IMR-90 (cell line): ENCODE measurements around the gene MAG.

ENCODE experiments used
- CEBPB ChIP-seq: IDR thresholded peaks from 2 replicates; pipeline ENCODE4 v1.6.1; 2012; ENCODE audit warnings: low read depth, low read length, improper control_type of control experiment
- CTCF ChIP-seq: conservative IDR thresholded peaks from 2 replicates; pipeline ENCODE4 v1.5.1; 2012; ENCODE audit warnings: mild to moderate bottlenecking, low read depth, low read length, improper control_type of control experiment
- ELK1 ChIP-seq: fragments of 150-350 bp; IDR thresholded peaks from 2 replicates; pipeline ENCODE4 v1.6.1; 2016; ENCODE audit warnings: low read depth, mild to moderate bottlenecking, low read length, moderate library complexity, borderline replicate concordance
- MAFK ChIP-seq: IDR thresholded peaks from 2 replicates; pipeline ENCODE4 v1.6.1; 2012; ENCODE audit warnings: low read depth, low read length, improper control_type of control experiment
- MAZ ChIP-seq: IDR thresholded peaks from 2 replicates; pipeline ENCODE4 v1.6.1; 2012; ENCODE audit warnings: low read depth, mild to moderate bottlenecking, low read length, improper control_type of control experiment, moderate library complexity, borderline replicate concordance
- MXI1 ChIP-seq: IDR thresholded peaks from 2 replicates; pipeline ENCODE4 v1.6.1; 2012; ENCODE audit warnings: low read depth, mild to moderate bottlenecking, low read length, moderate library complexity, borderline replicate concordance
- POLR2A ChIP-seq: IDR thresholded peaks from 2 replicates; pipeline ENCODE4 v1.6.1; 2012; ENCODE audit warnings: mild to moderate bottlenecking, low read depth, low read length
- RAD21 ChIP-seq: IDR thresholded peaks from 2 replicates; pipeline ENCODE4 v1.6.1; 2012; ENCODE audit warnings: low read length, improper control_type of control experiment
- RCOR1 ChIP-seq: IDR thresholded peaks from 2 replicates; pipeline ENCODE4 v1.6.1; 2012; ENCODE audit warnings: mild to moderate bottlenecking, low read length, improper control_type of control experiment; ENCODE audit not compliant: insufficient replicate concordance
- RFX5 ChIP-seq: IDR thresholded peaks from 2 replicates; pipeline ENCODE4 v1.8.0; 2012; ENCODE audit warnings: low read depth, mild to moderate bottlenecking, low read length, moderate library complexity

- no peak for TF ChIP-seq RAD21
- TF ChIP-seq CTCF: no peak
- no peak for TF ChIP-seq POLR2A
- TF ChIP-seq MAZ: no peak
- no peak for TF ChIP-seq ELK1
- TF ChIP-seq RFX5: no peak
- no peak for TF ChIP-seq CEBPB
- TF ChIP-seq MXI1: no peak
- TF ChIP-seq RCOR1: no peak
- TF ChIP-seq MAFK: no peak
These were observed 49.0 kb downstream of the MAG start for GRCh38 chr19:35341006-35341405.
